ENCODE measurements around the gene TSEN15. TPM values are rescaled to one million over a fixed set of nuclear protein-coding genes. Genes with fewer than 3 reads are reported as not detected.
A peak's percentile ranks its signal among the peaks of the same experiment; 100 is the strongest.

Gene TSEN15
- total and polyA plus RNA-seq, 9 of the 15 experiments (the other 6 are each of a cell fraction or from before 2014, with no cell fraction given) = 25.6 to 121 (median 91.3) TPM

GRCh38 chr1:184035719-184036516 lies 15.6 kb upstream of the TSEN15 start (continued):
- TF ChIP-seq MYNN (IDR thresholded peaks at IDR 0.05) (no peak; the same call in 1 of the 2 replicates), MYNN (CRISPR knock-in tag; IDR thresholded peaks at IDR 0.05) (no peak), ERF (CRISPR knock-in tag; IDR thresholded peaks at IDR 0.05) (no peak), REST (IDR thresholded peaks at IDR 0.05; ENCODE audit: borderline replicate concordance) (no peak), REST (CRISPR knock-in tag; IDR thresholded peaks at IDR 0.05; ENCODE audit: low read depth) (no peak; the same call in 1 of the 2 replicates), ETV1 (tag; conservative IDR thresholded peaks at IDR 0.05; ENCODE audit: low read depth) (no peak), RFX7 (CRISPR knock-in tag; IDR thresholded peaks at IDR 0.05) (no peak), TARDBP (IDR thresholded peaks at IDR 0.05) (no peak), HBP1 (CRISPR knock-in tag; IDR thresholded peaks at IDR 0.05) (peak; percentile 60), PML (IDR thresholded peaks at IDR 0.05; ENCODE audit: low read length) (peak; percentile 26; the same call in 1 of the 2 replicates), DACH1 (IDR thresholded peaks at IDR 0.05; ENCODE audit: partially characterized antibody) (no peak), TRIM28 (IDR thresholded peaks at IDR 0.05) (no peak), ARHGAP35 (IDR thresholded peaks at IDR 0.05; ENCODE audit: partially characterized antibody) (no peak), ZBTB49 (CRISPR knock-in tag; IDR thresholded peaks at IDR 0.05; ENCODE audit: borderline replicate concordance) (no peak), PHF20 (IDR thresholded peaks at IDR 0.05; ENCODE audit: partially characterized antibody) (no peak)

Data from K562 (cell line).